Stimulated activated naive CD4-positive, alpha-beta T cell treated with Interleukin-2 at 50 U/mL for 16 hours (primary cell): ENCODE measurements around the gene DPM1.
"Not testable (repeated sequence)": the region's sequence is repeated elsewhere in the genome, so short reads cannot be mapped to it uniquely, and the experiment has no call there.

Source experiments
- DNase-seq: peaks from one replicate; lab custom pipeline; 2025; lab: John Stamatoyannopoulos, UW

DPM1 gene

GRCh38 chr20:50980071-50980681 lies 21.8 kb upstream of the DPM1 start:
- peak; percentile 6 for DNase-seq

GRCh38 chr20:50978533-50978932 lies 20.2 kb upstream of the DPM1 start:
- DNase-seq, result not testable (repeated sequence)

- DNase-seq, result no peak
Observed at GRCh38 chr20:50977066-50978021, 19.0 kb upstream of the DPM1 start.

- DNase-seq, result no peak
Observed at GRCh38 chr20:50975701-50976330, 17.5 kb upstream of the DPM1 start.

GRCh38 chr20:50969912-50970311 lies 11.6 kb upstream of the DPM1 start:
- no peak for DNase-seq

- no peak for DNase-seq
Observed at GRCh38 chr20:50969435-50969834, 11.1 kb upstream of the DPM1 start.

GRCh38 chr20:50968289-50968688 lies 10.0 kb upstream of the DPM1 start:
- no peak for DNase-seq

- no peak for DNase-seq
Observed at GRCh38 chr20:50967586-50967985, 9.3 kb upstream of the DPM1 start.

- no peak for DNase-seq
Observed at GRCh38 chr20:50959543-50960126, 1.3 kb upstream of the DPM1 start.

- peak; percentile 84 for DNase-seq
Observed at GRCh38 chr20:50958615-50959542, 547 bp upstream of the DPM1 start, which contains the start of gene MOCS3. TSS of gene MOCS3 (plus strand) at chr20:50958818. CDS start at chr20:50958843, 25 bp downstream.

- no peak for DNase-seq
Observed at GRCh38 chr20:50957276-50957675, 1.1 kb downstream of the DPM1 start.

GRCh38 chr20:50953821-50954220 lies 4.5 kb downstream of the DPM1 start:
- DNase-seq, result no peak

GRCh38 chr20:50953196-50953595 lies 5.1 kb downstream of the DPM1 start:
- no peak for DNase-seq

GRCh38 chr20:50948132-50948785 lies 10.1 kb downstream of the DPM1 start:
- DNase-seq, result no peak

GRCh38 chr20:50943069-50943468 lies 15.3 kb downstream of the DPM1 start:
- no peak for DNase-seq

GRCh38 chr20:50933589-50933988 lies 24.7 kb downstream of the DPM1 start:
- DNase-seq, result no peak

GRCh38 chr20:50932691-50933280 lies 25.5 kb downstream of the DPM1 start:
- no peak for DNase-seq

- DNase-seq, result no peak
Observed at GRCh38 chr20:50932016-50932485, 26.3 kb downstream of the DPM1 start.

GRCh38 chr20:50931306-50932015 lies 26.9 kb downstream of the DPM1 start, which contains the start of gene ADNP:
TSS of gene ADNP (minus strand) at chr20:50931437. CDS start at chr20:50903996, 27,441 bp downstream.
- peak; percentile 87 for DNase-seq

- DNase-seq, result peak; percentile 85
Observed at GRCh38 chr20:50930976-50931305, 27.4 kb downstream of the DPM1 start.
